HCT116 (cell line): ENCODE measurements around the gene TM4SF4.

Source experiments
- CTCF ChIP-seq, 3 experiments: fragments of 200-600 bp in 1 of 3; sonication (generic) in 1 of 3; IDR thresholded peaks in 2 of 3; conservative IDR thresholded peaks in 1 of 3; 2 replicates each; pipeline ENCODE4 v1.5.1; 2012 to 2017; ENCODE audit warnings: low read depth in 2 of 3, low read length in 2 of 3, antibody characterized with exemption in 1 of 3, borderline replicate concordance in 1 of 3, control low read depth in 1 of 3, mild to moderate bottlenecking in 1 of 3, mixed read lengths in 1 of 3, mixed run types in 1 of 3, moderate library complexity in 1 of 3; ENCODE audit not compliant: insufficient read depth in 1 of 3
- EZH2phosphoT487 ChIP-seq: fragments of 200-600 bp; IDR thresholded peaks from 2 replicates; pipeline ENCODE4 v1.6.1; 2018; ENCODE audit warnings: antibody characterized with exemption, borderline replicate concordance
- MAX ChIP-seq: IDR thresholded peaks from 2 replicates; pipeline ENCODE4 v1.6.1; 2012
- POLR2A ChIP-seq: IDR thresholded peaks from 2 replicates; pipeline ENCODE4 v1.7.0; 2011; ENCODE audit warnings: borderline replicate concordance; ENCODE audit not compliant: insufficient read depth, insufficient read length; ENCODE audit errors: extremely low read depth
- YY1 ChIP-seq: IDR thresholded peaks from 2 replicates; pipeline ENCODE4 v1.6.1; 2011; ENCODE audit warnings: low read length, low read depth, moderate library complexity, mild to moderate bottlenecking; ENCODE audit not compliant: insufficient replicate concordance; ENCODE audit errors: extremely low read depth

DNA sequence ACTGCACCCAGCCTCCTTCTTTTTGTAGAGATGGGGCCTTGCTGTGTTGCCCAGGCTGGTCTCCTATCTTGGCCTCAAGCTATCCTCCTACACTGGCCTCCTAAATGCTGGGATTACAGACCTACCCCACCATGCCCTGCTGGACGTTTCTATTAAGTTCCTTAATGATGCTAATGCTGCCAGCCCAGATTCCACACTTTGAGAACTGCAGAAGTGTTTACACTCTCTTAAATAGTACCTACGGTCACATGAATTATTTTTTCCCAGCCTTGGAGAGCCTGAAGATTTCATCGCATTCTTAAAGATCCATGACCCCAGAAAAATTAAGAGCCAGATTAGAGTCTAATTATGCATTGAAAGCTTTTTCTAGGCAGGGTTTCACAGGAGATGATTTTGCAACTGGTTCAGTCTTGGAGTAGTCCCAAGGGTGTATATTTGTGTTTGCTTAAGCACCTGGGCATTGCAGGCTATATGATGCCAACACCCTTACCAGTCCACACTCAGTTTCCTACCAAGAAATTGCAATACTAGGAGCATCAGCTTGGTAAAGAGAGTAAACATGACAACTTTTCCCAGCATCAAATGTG, 36.6 kb downstream of the TM4SF4 start:
- TF ChIP-seq YY1 (no peak), POLR2A (no peak), CTCF (IDR thresholded peaks at IDR 0.05 in 2 of 3, conservative IDR thresholded peaks at IDR 0.05 in 1 of 3; ENCODE audit: borderline replicate concordance in 1 of 3, insufficient read depth in 1 of 3, low read depth in 2 of 3, low read length in 2 of 3) (no peak), EZH2phosphoT487 (no peak), MAX (no peak)
